ENCODE data around the gene CSTF2.
A peak's percentile ranks its signal among the peaks of the same experiment; 100 is the strongest.
"Not testable (repeated sequence)": the region's sequence is repeated elsewhere in the genome, so short reads cannot be mapped to it uniquely, and the experiment has no call there.

The CSTF2 gene, protein sequence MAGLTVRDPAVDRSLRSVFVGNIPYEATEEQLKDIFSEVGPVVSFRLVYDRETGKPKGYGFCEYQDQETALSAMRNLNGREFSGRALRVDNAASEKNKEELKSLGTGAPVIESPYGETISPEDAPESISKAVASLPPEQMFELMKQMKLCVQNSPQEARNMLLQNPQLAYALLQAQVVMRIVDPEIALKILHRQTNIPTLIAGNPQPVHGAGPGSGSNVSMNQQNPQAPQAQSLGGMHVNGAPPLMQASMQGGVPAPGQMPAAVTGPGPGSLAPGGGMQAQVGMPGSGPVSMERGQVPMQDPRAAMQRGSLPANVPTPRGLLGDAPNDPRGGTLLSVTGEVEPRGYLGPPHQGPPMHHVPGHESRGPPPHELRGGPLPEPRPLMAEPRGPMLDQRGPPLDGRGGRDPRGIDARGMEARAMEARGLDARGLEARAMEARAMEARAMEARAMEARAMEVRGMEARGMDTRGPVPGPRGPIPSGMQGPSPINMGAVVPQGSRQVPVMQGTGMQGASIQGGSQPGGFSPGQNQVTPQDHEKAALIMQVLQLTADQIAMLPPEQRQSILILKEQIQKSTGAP

DNA sequence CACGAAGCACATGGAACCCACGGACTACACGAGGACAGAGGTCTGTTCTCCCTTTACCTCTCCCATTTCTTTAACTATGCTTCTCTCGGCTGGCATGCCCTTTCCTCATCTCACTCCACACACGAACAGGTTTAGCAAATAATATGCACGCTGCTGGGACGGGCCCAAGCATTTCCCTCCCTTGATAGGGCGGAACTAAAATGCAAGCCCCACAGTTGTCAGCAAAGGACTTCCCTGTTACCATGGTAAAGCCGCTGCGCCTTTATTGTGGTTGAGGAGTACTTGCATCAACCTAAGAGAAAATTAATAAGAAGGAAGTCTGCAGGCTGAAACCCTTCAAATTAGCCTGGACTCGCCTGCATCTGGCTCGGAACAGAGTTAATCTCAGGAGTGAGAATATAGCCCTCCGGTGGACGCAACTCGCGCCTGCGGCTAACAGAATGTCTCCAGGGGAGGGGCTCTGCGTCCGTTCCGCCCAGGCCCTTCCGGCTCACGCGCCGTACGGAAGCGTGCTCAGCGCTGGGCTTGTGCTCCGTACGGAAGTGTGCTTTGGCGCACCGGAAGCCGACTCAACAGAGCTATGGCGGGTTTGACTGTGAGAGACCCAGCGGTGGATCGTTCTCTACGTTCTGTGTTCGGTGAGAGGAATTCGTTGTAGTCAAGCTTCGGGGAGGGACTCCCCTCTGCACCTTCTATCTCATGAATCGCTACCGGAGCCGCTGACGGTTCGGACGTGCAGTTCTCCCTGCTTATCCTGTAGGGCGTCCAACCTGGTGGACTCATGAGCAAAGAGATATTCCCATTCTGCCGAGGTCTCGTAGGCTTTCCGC is at the start of gene CSTF2:
CSTF2 (plus strand) TSS at position 555 of the 830 bp plus-strand sequence; CDS start at position 581, 26 bp downstream.
- DNase-seq: peak; percentile 18

- not testable (repeated sequence) for DNase-seq
These were observed 23.8 kb upstream of the CSTF2 start for GRCh38 chrX:100796371-100796770.

- DNase-seq: no peak
These were observed 22.8 kb upstream of the CSTF2 start for GRCh38 chrX:100797359-100797758.

- no peak for DNase-seq
These were observed 21.5 kb upstream of the CSTF2 start for GRCh38 chrX:100798484-100799214.

DNA sequence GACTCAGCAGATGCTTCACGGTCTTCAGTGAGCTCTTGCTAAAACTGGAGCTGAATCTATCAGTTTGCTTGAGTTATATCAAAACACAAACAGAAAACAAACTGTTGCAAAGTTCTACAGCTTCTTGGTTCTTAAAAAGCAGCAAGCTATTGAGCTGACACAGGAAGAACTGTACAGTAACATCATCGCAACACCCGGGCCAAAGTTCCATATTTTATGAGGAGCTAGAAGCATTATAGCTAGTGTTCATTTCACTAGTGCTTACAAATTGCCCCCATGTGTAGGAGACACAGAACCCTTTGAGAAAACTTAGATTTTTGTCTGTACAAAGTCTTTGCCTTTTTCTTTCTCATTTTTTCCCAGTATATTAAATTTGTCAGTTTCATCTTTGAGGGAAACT is 17.3 kb upstream of the CSTF2 start:
- DNase-seq: no peak

DNA sequence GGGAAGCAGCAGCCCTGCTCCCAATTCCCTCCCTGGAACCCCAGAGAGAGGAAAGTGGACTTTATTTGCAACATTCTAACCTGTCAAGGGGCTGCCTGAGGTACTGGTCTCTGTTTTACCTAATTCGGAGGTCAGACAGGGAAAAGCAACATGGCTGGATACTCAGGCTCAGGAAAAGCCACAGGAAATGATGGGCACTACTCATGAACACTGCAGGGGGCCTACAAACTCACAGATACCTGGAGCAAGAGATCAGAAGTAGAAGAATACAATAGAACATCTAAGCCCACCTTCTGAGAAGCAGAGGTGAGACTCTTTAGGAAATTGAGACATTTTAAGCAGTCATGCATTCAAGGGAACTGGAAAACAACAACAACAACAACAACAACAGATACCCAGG is 15.4 kb upstream of the CSTF2 start:
- DNase-seq: no peak

DNA sequence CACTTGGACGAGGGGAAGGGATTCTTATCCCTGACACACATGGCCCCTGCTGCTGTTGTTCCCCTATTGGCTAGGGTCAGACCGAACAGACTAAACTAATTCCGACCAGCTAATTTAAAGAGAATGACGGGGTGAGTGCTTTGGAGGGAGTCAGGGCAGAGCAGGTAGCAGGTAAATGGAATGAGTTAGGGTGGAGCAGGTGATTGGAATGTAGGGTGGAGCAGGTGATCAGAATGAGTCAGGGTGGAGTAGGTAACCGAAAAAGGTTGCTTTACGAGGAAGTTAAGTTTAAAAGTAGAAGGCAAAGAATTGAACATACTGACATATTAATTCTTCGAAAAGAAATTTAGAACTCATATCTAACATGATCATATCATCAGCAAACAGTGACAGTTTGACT is 11.9 kb upstream of the CSTF2 start:
- not testable (repeated sequence) for DNase-seq

DNA sequence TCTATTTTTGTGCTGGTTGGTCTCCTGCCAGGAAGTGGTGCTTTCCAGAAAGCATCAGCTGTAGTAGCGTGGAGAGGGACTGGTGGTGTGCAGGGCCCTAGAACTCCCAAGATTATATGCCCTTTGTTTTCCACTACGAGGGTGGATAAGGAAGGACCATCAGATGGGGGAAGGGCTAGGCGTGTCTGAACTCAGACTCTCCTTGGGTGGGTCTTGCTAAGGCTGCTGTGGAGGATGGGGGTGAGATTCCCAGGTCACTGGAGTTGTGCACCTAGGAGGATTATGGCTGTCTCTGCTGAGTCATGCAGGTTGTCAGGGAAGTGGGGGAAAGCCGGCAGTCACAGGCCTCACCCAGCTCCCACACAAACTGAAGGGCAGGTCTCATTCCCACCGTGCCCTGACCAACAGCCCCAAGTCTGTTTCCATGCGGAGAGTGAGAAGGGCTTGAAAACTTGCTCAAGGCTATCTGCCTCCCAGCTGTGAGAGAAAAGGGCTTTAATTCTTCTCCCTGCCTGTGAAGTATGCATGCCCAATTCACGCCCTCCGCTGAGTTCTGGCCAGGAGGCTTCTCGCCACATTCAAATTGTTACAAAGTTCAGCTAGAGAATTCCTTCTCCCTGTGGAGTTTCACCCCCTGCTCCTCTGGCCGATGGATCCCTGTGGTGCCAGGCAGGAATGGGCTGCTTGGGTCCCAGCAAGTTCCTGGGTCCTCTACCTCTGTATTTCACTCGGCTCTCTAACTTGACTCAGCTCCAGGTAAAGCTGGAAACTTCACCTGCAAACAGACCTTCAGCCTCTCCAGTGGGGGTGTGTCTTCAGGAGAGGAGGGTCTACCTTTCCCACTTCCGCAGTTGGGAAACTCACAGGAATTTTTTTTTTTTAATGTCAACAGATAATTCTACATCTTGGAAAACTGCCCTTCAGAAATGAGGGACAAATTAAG is 7.7 kb upstream of the CSTF2 start:
- DNase-seq: no peak

DNA sequence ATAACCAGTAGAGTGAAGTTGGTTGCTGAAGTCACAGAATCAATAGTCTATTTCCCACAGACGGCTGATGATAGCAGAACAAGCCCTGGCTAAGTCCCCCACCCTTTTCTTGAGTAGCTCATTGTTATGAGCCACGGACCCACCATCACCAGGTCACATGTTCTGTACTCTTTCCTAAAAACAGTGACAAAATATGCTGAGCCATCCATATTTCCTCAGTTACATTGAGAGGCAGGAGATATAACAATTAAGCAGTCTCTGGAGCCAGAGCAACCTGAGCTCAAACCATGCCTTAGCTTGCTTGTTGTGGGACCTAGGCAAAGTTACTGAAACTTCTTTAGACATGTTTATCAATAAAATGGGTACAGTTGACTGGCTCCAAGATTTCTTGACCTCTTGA is 2.9 kb upstream of the CSTF2 start:
- no peak for DNase-seq

GRCh38 chrX:100819534-100819836 is 706 bp upstream of the CSTF2 start:
- no peak for DNase-seq

- DNase-seq: no peak
These were observed 9.5 kb downstream of the CSTF2 start for GRCh38 chrX:100829730-100830129.

- DNase-seq: no peak
These were observed 10.0 kb downstream of the CSTF2 start for GRCh38 chrX:100830143-100830542.

DNA sequence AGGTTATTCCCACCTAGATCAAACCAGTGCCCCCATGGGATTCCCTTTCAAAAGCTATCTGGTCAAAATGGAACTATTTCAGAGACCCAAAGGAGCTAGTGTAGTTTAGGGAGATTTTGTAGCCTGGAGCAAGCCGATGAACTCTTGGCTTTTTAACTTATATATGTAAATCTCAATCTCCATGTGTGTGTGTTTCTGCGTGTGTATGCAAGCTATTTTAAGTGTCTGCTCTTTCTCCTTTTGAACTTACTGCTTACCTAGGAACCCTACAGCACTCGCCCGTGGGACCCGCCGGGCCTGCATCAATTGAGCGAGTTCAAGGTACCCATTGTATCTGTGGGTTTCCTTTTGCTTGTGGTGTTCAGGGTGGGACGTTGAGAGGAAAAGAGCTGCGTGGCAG is 10.4 kb downstream of the CSTF2 start:
- DNase-seq: no peak

DNA sequence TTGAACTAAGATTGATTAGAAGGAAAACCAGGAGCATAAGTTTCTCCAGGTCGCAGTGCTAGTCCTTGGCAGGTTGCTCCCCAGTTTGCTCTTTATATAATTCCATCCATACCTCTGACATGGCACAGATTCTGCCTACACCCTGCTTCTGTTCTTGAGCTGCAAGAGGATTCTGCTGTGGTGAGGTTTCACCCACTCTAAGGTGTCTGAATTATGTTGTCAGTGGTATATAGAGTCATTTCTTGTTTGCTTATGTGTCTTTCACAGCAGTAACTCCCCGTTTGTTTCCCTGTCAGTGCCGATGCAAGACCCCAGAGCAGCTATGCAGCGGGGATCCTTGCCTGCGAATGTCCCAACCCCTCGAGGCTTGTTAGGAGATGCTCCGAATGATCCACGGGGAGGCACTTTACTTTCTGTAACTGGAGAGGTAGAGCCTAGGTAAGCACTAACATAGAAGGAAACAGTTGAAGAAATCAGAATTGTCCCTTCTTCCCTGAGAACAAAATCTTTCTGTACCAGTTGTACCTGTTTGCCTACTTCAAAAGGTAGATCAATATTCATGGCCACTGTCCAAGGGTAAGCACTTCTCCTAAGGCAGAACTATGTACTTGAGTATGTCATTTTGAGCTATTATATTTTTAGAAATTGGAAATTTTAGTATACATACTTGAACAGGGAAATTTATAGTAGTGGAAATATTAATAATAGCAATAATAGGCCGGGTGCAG is 11.2 kb downstream of the CSTF2 start:
- no peak for DNase-seq

- DNase-seq: no peak
These were observed 30.1 kb downstream of the CSTF2 start for GRCh38 chrX:100850317-100850716.

GRCh38 chrX:100852810-100853209 is 32.6 kb downstream of the CSTF2 start:
- DNase-seq: no peak

GRCh38 chrX:100863326-100863864 is 43.2 kb downstream of the CSTF2 start:
- no peak for DNase-seq

- DNase-seq: no peak
These were observed 44.6 kb downstream of the CSTF2 start for GRCh38 chrX:100864657-100865391.

- DNase-seq: no peak
These were observed 48.1 kb downstream of the CSTF2 start for GRCh38 chrX:100868273-100868672.

DNA sequence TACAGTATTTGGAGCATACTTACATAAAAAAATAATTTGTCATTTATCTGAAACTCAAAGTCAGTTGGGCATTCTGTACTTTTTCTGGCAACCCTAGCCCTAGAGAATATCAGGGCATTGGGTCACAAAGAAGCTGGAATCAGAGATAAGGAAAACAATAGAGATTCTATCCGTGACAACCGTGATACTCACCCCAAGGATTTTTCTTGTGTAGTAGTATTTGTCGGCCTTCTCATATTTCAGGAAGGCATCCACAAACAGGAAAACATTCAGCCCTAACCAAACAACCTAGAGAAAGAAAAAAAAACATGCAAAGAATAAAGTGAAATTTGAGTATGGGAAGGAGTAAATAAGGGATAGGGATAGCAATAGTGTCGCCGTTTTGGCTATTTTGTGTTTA is 50.3 kb downstream of the CSTF2 start:
- no peak for DNase-seq

All from NCI-H1417 treated with DMSO at 0.1 percent for 48 hours (cell line).